Measurements from ENCODE around the gene RAB25.

The RAB25 gene

DNA sequence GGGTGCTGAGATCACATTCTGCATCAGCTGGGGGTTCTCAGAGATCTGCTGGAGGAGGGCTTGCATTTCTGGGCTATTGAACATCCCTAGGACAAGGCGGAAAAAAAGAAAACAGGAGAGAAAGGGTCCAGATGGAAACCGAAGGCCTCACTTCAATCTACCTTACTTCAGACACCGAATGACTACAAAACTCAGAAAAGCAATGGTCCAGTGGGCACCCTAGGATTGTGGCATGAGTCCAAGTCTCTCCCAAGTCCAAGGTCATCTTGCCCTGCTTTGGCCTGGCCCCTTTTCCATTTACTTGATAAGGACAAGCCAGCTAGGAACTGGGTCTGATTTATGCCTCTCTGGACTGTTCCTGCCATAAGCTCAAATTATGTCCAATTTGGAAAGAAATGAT lies 18.1 kb upstream of the RAB25 start:
- H3K36me3 ChIP-seq (ENCODE audit: control insufficient read depth in 2 of 2, insufficient read depth in 1 of 2, low read length in 2 of 2) = peaks cover 15 to 68% of the 10 kb centered on the region in 2 experiments; a peak in 2 of 3 replicates
- no peak overlapping the region for H3K4me3 ChIP-seq (ENCODE audit: low read depth, low read length)
- no peaks in the 10 kb centered on the region for H3K9me3 ChIP-seq (ENCODE audit: control insufficient read depth, insufficient read depth, low read depth, low read length)
- CTCF ChIA-PET = interaction anchor here (0.5 to 2.0 kb wide), 3 partner anchors 23 to 104 kb away, joined by 3 to 7 read pairs (median 6); no protein-coding TSS in a partner anchor
- no peak for TF ChIP-seq ZNF654 (tag by site-specific recombination; IDR thresholded peaks at IDR 0.05; ENCODE audit: low read depth)
- no peak for TF ChIP-seq SP2 (tag by site-specific recombination; IDR thresholded peaks at IDR 0.05)
- TF ChIP-seq ZNF23 (tag by site-specific recombination; IDR thresholded peaks at IDR 0.05; ENCODE audit: borderline replicate concordance) = no peak
- TF ChIP-seq, protein P1, sequence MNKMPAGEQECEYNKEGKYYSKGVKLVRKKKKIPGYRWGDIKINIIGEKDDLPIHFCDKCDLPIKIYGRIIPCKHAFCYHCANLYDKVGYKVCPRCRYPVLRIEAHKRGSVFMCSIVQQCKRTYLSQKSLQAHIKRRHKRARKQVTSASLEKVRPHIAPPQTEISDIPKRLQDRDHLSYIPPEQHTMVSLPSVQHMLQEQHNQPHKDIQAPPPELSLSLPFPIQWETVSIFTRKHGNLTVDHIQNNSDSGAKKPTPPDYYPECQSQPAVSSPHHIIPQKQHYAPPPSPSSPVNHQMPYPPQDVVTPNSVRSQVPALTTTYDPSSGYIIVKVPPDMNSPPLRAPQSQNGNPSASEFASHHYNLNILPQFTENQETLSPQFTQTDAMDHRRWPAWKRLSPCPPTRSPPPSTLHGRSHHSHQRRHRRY (tag by site-specific recombination; IDR thresholded peaks at IDR 0.05) = no peak
- TF ChIP-seq MZF1 (tag by site-specific recombination; IDR thresholded peaks at IDR 0.05; ENCODE audit: borderline replicate concordance) = no peak
- no peak for TF ChIP-seq ZBTB48 (tag by site-specific recombination; IDR thresholded peaks at IDR 0.05)
- TF ChIP-seq ZNF394 (tag by site-specific recombination; IDR thresholded peaks at IDR 0.05; ENCODE audit: borderline replicate concordance) = no peak
- no peak for TF ChIP-seq ZNF10 (tag by site-specific recombination; IDR thresholded peaks at IDR 0.05)
- TF ChIP-seq ZNF776 (tag by site-specific recombination; IDR thresholded peaks at IDR 0.05; ENCODE audit: borderline replicate concordance) = no peak
- TF ChIP-seq REST (tag by site-specific recombination; IDR thresholded peaks at IDR 0.05) = no peak
- TF ChIP-seq ZEB2 (tag by site-specific recombination; IDR thresholded peaks at IDR 0.05) = no peak
- no peak for TF ChIP-seq ZNF623 (tag by site-specific recombination; IDR thresholded peaks at IDR 0.05)
- no peak for TF ChIP-seq TCF7L2 (IDR thresholded peaks at IDR 0.05; ENCODE audit: borderline replicate concordance, low read depth, low read length)
- no peak overlapping the region for H3K27ac ChIP-seq (ENCODE audit: extremely low read depth, low read depth, low read length)
- H3K4me1 ChIP-seq (ENCODE audit: control insufficient read depth, insufficient read depth, low read length) = no peaks in the 10 kb centered on the region
- POLR2A ChIA-PET = interaction anchor here (0.8 kb wide), 1 partner anchor 12 kb away, joined by 3 read pairs; no protein-coding TSS in a partner anchor

DNA sequence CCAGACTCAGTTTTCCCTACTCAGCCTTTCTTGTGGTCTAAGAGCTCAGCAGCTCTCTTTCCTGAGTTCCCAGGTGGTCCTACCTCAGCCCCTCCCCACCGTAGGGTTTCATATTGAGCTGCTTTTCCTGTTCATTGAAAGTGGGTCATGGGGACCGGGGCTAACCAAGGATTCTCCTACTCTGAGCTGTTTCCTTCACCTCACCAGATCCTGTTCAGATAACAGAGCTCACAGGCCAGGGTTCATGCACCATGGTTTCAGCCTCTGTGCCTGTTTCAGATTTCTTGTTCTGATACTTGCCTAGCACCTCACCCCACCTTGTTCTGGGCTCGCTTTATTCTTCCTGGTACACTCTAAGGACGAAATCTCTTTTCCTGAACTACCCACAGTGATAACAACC lies 15.9 kb upstream of the RAB25 start:
- Histone ChIP-seq H3K4me3 (ENCODE audit: low read depth, low read length) (no peak overlapping the region), H3K27ac (ENCODE audit: extremely low read depth, low read depth, low read length) (no peak overlapping the region), H3K4me1 (ENCODE audit: control insufficient read depth, insufficient read depth, low read length) (no peaks in the 10 kb centered on the region), H3K36me3 (ENCODE audit: control insufficient read depth in 2 of 2, insufficient read depth in 1 of 2, low read length in 2 of 2) (peaks cover 8 to 78% of the 10 kb centered on the region in 2 experiments; a peak in 2 of 3 replicates), H3K9me3 (ENCODE audit: control insufficient read depth, insufficient read depth, low read depth, low read length) (no peaks in the 10 kb centered on the region)
- TF ChIP-seq ZNF132 (tag by site-specific recombination; IDR thresholded peaks at IDR 0.05; ENCODE audit: borderline replicate concordance) = no peak
- TF ChIP-seq ZBTB20 (tag by site-specific recombination; IDR thresholded peaks at IDR 0.05) = no peak
- TF ChIP-seq ZNF664 (tag by site-specific recombination; IDR thresholded peaks at IDR 0.05) = peak; percentile 55
- TF ChIP-seq, protein P2, sequence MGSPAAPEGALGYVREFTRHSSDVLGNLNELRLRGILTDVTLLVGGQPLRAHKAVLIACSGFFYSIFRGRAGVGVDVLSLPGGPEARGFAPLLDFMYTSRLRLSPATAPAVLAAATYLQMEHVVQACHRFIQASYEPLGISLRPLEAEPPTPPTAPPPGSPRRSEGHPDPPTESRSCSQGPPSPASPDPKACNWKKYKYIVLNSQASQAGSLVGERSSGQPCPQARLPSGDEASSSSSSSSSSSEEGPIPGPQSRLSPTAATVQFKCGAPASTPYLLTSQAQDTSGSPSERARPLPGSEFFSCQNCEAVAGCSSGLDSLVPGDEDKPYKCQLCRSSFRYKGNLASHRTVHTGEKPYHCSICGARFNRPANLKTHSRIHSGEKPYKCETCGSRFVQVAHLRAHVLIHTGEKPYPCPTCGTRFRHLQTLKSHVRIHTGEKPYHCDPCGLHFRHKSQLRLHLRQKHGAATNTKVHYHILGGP (tag by site-specific recombination; IDR thresholded peaks at IDR 0.05) = no peak
- POLR2A ChIA-PET = no interaction called here
- CTCF ChIA-PET = interaction anchor here (0.8 to 1.3 kb wide), 4 partner anchors 19 to 55 kb away, joined by 4 to 7 read pairs (median 6); no protein-coding TSS in a partner anchor

Measured in HEK293 (cell line).